Limb (tissue), 2 donors: ENCODE results near the gene CCNDBP1.
"Not testable (repeated sequence)": the region's sequence is repeated elsewhere in the genome, so short reads cannot be mapped to it uniquely, and the experiment has no call there.

Source experiments
- DNase-seq, 2 donors: peaks; one replicate each; pipeline ENCODE4 v3.0.0-alpha.2; 2016; ENCODE audit errors: extremely low spot score in 2 of 2

Gene CCNDBP1

DNA sequence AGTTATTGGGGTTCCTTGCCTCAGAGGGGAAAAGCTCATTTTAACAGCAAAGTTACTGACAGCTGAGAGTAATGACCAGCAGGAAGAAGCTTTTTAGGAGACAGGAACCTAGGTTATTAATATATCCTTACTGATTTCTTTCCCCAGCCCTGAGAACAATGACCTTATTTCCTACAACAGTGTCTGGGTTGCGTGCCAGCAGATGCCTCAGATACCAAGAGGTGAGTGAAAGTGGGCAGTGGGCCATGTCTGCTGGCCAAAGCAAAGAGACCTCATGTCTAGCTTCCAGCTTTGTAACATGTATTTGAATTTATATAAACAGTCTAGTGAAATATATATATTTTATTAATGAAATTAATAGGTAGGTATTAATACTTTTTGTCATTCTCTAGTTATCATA, 5.0 kb downstream of the CCNDBP1 start:
- no peak for DNase-seq

DNA sequence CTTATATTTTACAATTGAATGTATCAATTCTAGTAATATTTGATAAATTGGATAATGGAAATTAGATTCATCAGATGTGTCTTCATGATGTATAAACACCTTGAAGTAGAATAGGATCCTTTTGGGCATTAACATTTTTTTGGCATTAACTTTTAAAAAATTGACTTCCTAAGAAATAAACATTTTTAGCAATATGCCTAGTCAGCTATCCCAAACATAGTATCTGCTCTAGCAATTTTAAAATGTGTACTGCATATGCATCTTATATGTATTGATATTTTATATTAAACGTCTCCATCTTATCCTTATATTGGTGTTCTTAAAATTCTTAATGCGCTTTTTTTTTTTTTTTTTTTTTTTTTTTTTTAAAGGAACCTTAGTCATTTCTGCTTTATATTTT, 8.5 kb downstream of the CCNDBP1 start:
- DNase-seq: no peak

DNA sequence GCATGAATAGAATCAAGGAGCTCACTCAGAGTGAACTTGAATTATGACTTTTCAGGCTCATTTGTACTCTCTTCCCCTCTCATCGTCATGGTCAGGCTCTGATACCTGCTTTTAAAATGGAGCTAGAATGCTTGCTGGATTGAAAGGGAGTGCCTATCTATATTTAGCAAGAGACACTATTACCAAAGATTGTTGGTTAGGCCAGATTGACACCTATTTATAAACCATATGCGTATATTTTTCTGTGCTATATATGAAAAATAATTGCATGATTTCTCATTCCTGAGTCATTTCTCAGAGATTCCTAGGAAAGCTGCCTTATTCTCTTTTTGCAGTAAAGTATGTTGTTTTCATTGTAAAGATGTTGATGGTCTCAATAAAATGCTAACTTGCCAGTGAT, 9.6 kb downstream of the CCNDBP1 start:
- no peak for DNase-seq

GRCh38 chr15:43196760-43197548, 11.8 kb downstream of the CCNDBP1 start:
- no peak for DNase-seq

GRCh38 chr15:43197773-43198172, 12.6 kb downstream of the CCNDBP1 start:
- not testable (repeated sequence) for DNase-seq

GRCh38 chr15:43198556-43198955, 13.4 kb downstream of the CCNDBP1 start:
- not testable (repeated sequence) for DNase-seq

DNA sequence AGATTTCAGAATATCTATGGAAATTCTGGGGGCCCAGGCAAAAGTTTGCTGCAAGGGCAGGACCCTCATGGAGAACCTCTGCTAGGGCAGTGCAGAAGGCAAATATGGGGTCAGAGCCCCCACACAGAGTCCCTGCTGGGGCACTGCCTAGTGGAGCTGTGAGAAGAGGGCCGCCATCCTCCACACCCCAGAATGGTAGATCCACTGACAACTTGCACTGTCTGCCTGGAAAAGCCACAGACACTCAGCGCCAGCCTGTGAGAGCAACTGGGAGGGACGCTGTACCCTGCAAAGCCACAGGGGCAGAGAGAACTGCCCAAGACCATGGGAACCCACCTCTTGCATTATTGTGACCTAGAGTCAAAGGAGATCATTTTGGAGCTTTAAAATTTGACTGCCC, 13.8 kb downstream of the CCNDBP1 start:
- DNase-seq: no peak

GRCh38 chr15:43199945-43200488, 14.8 kb downstream of the CCNDBP1 start:
- DNase-seq: no peak

DNA sequence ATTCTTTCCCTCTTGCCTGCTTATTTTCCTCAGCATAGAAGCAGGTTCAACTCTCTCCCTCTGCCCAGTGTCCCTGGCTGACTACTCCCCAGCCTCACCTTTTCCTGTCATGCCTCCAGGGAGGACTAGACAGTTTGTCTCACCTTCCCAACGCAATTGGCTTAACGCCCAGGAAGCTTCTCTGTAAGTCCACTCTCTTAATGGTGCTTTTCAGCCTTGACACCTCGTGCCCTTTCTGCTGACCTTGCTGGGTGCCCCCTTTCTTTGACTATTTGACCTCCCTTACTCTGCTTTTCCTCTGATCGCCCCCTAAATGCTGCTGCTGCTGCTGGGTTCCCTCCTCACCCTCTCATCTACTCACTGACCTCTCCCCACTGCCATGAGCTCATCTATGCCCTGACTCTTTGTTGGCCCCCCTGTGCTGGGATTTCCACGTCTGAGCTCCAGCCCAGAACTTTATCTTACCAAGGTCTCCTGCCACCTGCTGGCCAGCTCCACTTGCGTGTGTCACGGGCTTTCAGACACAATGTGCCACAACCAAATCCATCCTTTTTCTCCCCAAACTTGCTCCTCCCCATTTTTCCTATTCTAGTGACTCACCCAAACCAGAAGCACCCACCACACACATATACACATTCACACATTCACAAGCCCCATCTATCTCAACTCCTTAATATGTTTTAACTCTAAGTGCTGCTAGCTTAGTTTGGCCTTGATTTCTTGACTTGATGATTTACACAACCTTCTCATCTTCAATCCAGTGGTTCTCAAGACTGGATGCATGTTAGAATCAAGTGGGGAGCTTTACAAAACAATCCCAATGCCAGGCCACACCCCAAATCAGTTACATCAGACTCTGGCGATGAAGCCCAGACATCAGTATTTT, 19.1 kb downstream of the CCNDBP1 start:
- peak in 1 of 2 donors; percentile 45 for DNase-seq

DNA sequence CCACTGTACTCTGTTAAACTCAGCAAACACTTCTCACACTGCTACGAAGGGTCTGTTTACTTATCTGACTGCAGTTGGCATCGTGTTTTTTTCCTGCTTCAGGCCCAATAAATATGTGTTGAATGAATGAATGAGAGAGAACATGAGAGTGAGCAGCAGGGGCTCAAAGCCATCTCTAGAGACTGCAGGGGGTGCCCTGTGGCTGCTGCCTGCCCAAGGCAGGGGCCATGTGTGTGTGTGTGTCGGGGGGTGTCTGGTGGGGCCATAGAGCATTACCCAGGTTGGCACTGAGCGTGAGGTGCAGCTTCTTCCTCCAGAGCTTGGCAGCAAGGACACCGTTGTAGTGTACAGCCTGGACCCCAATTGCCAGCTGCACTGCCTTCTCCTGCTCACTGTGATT, 20.9 kb downstream of the CCNDBP1 start:
- no peak for DNase-seq

GRCh38 chr15:43207024-43207423, 21.8 kb downstream of the CCNDBP1 start:
- no peak for DNase-seq

DNA sequence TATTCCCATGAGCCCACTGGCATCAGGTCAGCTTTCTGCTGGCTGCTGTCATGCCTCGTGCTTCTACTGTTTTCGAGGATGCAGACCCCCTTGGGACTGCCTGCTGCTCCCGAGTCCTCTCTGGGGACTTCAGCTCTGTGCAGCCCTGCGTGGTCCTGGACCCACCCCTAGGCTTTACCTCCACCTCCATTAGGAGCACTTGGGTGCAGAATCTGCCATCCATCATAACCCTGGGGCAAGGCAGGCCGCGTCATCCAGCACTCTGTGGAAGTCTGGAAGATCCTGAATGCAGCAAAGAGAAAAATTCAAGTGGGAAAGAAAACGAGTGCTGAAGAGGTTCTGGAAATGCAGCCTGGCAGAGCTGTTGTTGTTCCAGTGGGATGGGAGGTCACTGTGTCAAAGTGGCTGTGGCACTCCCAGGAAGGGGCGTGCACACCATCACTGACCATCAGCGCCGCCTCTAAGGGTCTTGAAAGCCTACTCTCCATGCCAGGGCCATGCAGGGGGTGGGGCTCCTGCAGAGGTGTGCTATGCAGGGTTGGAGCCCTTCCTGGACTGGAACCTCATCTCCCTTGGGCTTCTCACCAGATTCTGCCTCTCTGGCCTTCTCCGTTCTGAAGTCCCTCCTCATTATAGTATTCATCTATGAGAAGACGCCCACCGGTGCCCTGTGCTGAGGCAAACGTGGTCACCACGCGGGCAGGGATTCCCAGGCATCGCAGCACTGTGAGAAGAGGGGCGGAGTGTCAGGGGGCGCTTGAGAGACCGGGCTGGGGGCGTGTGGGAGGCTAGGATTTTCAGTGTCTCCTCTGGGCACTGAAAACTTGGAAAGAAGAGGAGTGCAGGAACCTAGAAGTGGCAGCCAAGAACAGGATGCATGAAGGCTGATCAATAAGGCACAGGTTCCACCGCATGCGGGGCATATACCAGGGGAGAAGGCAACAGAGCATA, 23.1 kb downstream of the CCNDBP1 start:
- DNase-seq: no peak

- no peak for DNase-seq
Measured at GRCh38 chr15:43209059-43209824, 24.0 kb downstream of the CCNDBP1 start.

DNA sequence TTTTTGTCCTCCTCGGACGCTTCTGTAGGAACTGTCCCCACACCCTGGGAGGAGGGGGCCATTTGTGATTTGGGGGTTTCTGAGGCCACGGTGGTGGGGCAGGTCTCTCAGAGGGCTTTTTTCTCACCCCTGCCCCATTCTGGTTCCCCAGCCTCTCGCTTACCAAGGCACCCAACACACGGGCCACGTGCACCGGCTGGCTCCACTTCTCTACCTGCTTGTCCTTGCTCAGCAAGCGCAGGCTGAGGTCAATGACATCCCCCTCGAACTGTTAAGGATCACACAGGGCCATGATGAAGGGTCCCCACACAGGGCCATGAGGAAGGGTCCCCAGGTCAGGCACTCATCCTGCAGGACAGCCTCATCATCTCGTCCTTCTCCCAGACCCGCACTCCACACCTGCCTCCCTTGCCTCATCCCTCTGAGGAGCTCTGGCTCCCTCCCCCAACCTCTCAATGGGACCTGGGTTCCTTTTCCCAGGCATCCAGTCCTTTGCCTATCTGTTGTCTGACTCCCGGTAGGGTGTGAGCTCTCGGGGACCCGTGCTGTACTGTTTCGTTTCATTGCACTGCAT, 25.1 kb downstream of the CCNDBP1 start:
- no peak for DNase-seq

- no peak for DNase-seq
Measured at GRCh38 chr15:43210807-43211206, 25.6 kb downstream of the CCNDBP1 start.

GRCh38 chr15:43211224-43211735, 26.1 kb downstream of the CCNDBP1 start:
- no peak for DNase-seq

GRCh38 chr15:43212299-43212698, 27.1 kb downstream of the CCNDBP1 start:
- DNase-seq: no peak

DNA sequence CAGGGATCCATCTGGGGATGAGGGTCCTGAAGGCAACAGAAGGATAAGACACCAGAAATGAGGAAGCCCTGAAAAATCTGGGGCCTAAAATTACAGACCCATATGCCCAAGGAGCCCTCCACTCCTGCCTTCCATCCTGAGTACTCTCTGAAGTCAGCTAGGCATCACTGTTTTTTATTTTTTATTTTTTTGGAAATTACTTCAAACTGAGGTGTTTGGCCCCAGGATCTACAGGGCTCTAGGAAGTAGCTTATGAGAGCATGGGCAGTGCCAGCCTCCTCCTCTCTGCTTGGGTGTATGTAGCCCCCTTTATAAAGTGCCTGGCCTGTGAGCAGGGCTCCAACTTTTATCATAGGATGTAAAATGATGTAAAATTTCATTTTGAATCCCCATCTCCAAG, 27.7 kb downstream of the CCNDBP1 start:
- no peak for DNase-seq

DNA sequence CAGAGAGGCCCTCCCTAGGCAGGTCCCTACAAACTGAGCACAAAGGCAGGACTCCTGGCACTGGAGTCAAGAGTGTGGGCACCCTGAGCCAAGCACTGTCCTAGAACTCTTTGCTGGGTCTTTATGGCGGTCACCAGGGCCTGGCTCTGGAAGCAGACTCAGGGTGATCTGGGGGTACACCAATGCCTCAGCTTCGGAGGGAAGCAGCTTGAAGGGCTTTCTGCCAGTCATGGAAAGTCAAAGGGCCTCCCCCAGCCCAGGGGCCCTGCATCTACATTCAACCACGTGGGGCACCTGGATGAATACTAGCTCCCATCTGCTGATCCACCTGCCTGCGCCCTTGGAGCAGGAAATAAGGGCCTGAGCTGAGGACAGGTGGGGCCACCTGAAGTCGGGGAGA, 28.3 kb downstream of the CCNDBP1 start:
- DNase-seq: no peak

DNA sequence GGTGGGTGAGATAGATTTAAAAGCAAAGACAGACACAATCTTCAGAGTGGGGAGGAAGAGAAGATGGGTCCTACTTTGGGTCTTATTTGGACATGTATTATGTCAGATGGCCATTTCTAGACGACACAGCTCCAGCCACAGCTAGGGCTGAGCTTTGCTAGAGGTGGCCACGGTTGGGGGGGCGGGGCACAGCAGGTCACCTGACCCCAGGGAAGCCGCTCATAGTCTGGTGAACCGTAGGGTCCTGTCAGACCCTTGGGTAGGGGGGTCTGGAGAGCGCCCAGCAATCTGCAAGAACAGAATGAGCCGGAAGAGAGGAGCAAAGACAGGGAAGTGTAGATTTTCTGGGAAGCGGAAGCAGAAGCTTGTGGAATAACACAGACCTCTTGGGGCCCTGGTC, 29.0 kb downstream of the CCNDBP1 start:
- no peak for DNase-seq
